ENCODE measurements around the gene CSN3. TPM values are rescaled to one million over a fixed set of nuclear protein-coding genes. Genes with fewer than 3 reads are reported as not detected.
"Not testable (repeated sequence)": the region's sequence is repeated elsewhere in the genome, so short reads cannot be mapped to it uniquely, and the experiment has no call there.

Gene CSN3
- total RNA-seq, 2 experiments from 2014 or later: not detected

- no peaks in the 10 kb centered on the region for H3K36me3 Mint-ChIP-seq (ENCODE audit: low read depth)
- Histone ChIP-seq H3K27ac (ENCODE audit: low read depth in 1 of 2, low read length in 2 of 2) (no peak overlapping the region), H3K27me3 (ENCODE audit: control insufficient read depth in 1 of 2, insufficient read depth in 2 of 2, low read length in 2 of 2) (no peaks in the 10 kb centered on the region), H3K9me3 (ENCODE audit: control insufficient read depth in 1 of 2, insufficient read depth in 1 of 2, low read length in 2 of 2) (no peaks in the 10 kb centered on the region), H3K4me1 (ENCODE audit: insufficient read depth, low read length) (no peaks in the 10 kb centered on the region), H3K36me3 (ENCODE audit: insufficient read depth, low read length) (no peaks in the 10 kb centered on the region), H3K4me3 (ENCODE audit: low read length) (no peak overlapping the region)
- intact Hi-C loops (cut with DNase I, micrococcal nuclease): no loop called here
- no peak for DNase-seq
- H3K27ac Mint-ChIP-seq: no peak overlapping the region
- no peak for TF ChIP-seq CTCF (IDR thresholded peaks at IDR 0.05)
- no peaks in the 10 kb centered on the region for H3K27me3 Mint-ChIP-seq
- ATAC-seq (ENCODE audit: poor library complexity): no peak
- ChIA-PET POLR2A (no interaction called here), CTCF (no interaction called here)
- no peaks in the 10 kb centered on the region for H3K4me1 Mint-ChIP-seq (ENCODE audit: low read depth)
- no peak overlapping the region for H3K4me3 Mint-ChIP-seq
- H3K9me3 Mint-ChIP-seq: no peaks in the 10 kb centered on the region
Observed at GRCh38 chr4:70197842-70198241, 44.6 kb upstream of the CSN3 start.

- Histone ChIP-seq H3K27ac (ENCODE audit: low read depth in 1 of 2, low read length in 2 of 2) (no peak overlapping the region), H3K27me3 (ENCODE audit: control insufficient read depth in 1 of 2, insufficient read depth in 2 of 2, low read length in 2 of 2) (no peaks in the 10 kb centered on the region), H3K4me1 (ENCODE audit: insufficient read depth, low read length) (no peaks in the 10 kb centered on the region), H3K4me3 (ENCODE audit: low read length) (no peak overlapping the region), H3K36me3 (ENCODE audit: insufficient read depth, low read length) (no peaks in the 10 kb centered on the region), H3K9me3 (ENCODE audit: control insufficient read depth in 1 of 2, insufficient read depth in 1 of 2, low read length in 2 of 2) (no peaks in the 10 kb centered on the region)
- no peak overlapping the region for H3K27ac Mint-ChIP-seq
- no peaks in the 10 kb centered on the region for H3K4me1 Mint-ChIP-seq (ENCODE audit: low read depth)
- H3K9me3 Mint-ChIP-seq: peaks cover 3% of the 10 kb centered on the region
- no peaks in the 10 kb centered on the region for H3K27me3 Mint-ChIP-seq
- H3K36me3 Mint-ChIP-seq (ENCODE audit: low read depth): no peaks in the 10 kb centered on the region
- POLR2A ChIA-PET: no interaction called here
- no peak for DNase-seq
- TF ChIP-seq CTCF (IDR thresholded peaks at IDR 0.05): no peak
- H3K4me3 Mint-ChIP-seq: no peak overlapping the region
- no peak for ATAC-seq (ENCODE audit: poor library complexity)
- CTCF ChIA-PET: no interaction called here
- intact Hi-C loops (cut with DNase I, micrococcal nuclease): no loop called here
Observed at GRCh38 chr4:70203601-70204000, 38.8 kb upstream of the CSN3 start.

GRCh38 chr4:70212752-70213151 is 29.6 kb upstream of the CSN3 start:
- intact Hi-C loops (cut with DNase I, micrococcal nuclease); POLR2A ChIA-PET; DNase-seq: not testable (repeated sequence)

GRCh38 chr4:70216109-70216508 is 26.3 kb upstream of the CSN3 start:
- DNase-seq; CTCF ChIA-PET; H3K4me1 ChIP-seq (ENCODE audit: insufficient read depth, low read length); H3K4me3 Mint-ChIP-seq; H3K27ac ChIP-seq (ENCODE audit: low read depth in 1 of 2, low read length in 2 of 2); H3K27ac Mint-ChIP-seq; ATAC-seq (ENCODE audit: poor library complexity); H3K9me3 ChIP-seq (ENCODE audit: control insufficient read depth in 1 of 2, insufficient read depth in 1 of 2, low read length in 2 of 2); H3K27me3 Mint-ChIP-seq; H3K4me3 ChIP-seq (ENCODE audit: low read length); POLR2A ChIA-PET; intact Hi-C loops (cut with DNase I, micrococcal nuclease); H3K27me3 ChIP-seq (ENCODE audit: control insufficient read depth in 1 of 2, insufficient read depth in 2 of 2, low read length in 2 of 2); H3K9me3 Mint-ChIP-seq; H3K36me3 ChIP-seq (ENCODE audit: insufficient read depth, low read length); H3K36me3 Mint-ChIP-seq (ENCODE audit: low read depth); H3K4me1 Mint-ChIP-seq (ENCODE audit: low read depth): not testable (repeated sequence)

More at GRCh38 chr4:70212752-70213151, 29.6 kb upstream of the CSN3 start:
- H3K4me3 ChIP-seq (ENCODE audit: low read length); H3K27ac Mint-ChIP-seq; H3K4me3 Mint-ChIP-seq; H3K27me3 Mint-ChIP-seq; H3K36me3 Mint-ChIP-seq (ENCODE audit: low read depth); H3K27ac ChIP-seq (ENCODE audit: low read depth in 1 of 2, low read length in 2 of 2); H3K36me3 ChIP-seq (ENCODE audit: insufficient read depth, low read length); H3K9me3 Mint-ChIP-seq; H3K4me1 Mint-ChIP-seq (ENCODE audit: low read depth); CTCF ChIA-PET; H3K9me3 ChIP-seq (ENCODE audit: control insufficient read depth in 1 of 2, insufficient read depth in 1 of 2, low read length in 2 of 2); H3K27me3 ChIP-seq (ENCODE audit: control insufficient read depth in 1 of 2, insufficient read depth in 2 of 2, low read length in 2 of 2); H3K4me1 ChIP-seq (ENCODE audit: insufficient read depth, low read length); ATAC-seq (ENCODE audit: poor library complexity): not testable (repeated sequence)

- H3K4me3 Mint-ChIP-seq; H3K27ac ChIP-seq (ENCODE audit: low read depth in 1 of 2, low read length in 2 of 2); intact Hi-C loops (cut with DNase I, micrococcal nuclease); ATAC-seq (ENCODE audit: poor library complexity); H3K4me3 ChIP-seq (ENCODE audit: low read length); H3K36me3 ChIP-seq (ENCODE audit: insufficient read depth, low read length); H3K4me1 Mint-ChIP-seq (ENCODE audit: low read depth); DNase-seq; H3K4me1 ChIP-seq (ENCODE audit: insufficient read depth, low read length); H3K27me3 ChIP-seq (ENCODE audit: control insufficient read depth in 1 of 2, insufficient read depth in 2 of 2, low read length in 2 of 2); H3K27ac Mint-ChIP-seq; H3K27me3 Mint-ChIP-seq; H3K9me3 ChIP-seq (ENCODE audit: control insufficient read depth in 1 of 2, insufficient read depth in 1 of 2, low read length in 2 of 2); H3K9me3 Mint-ChIP-seq; H3K36me3 Mint-ChIP-seq (ENCODE audit: low read depth); CTCF ChIA-PET; POLR2A ChIA-PET: not testable (repeated sequence)
Observed at GRCh38 chr4:70216550-70216949, 25.8 kb upstream of the CSN3 start.

- H3K27ac ChIP-seq (ENCODE audit: low read depth in 1 of 2, low read length in 2 of 2); H3K4me1 Mint-ChIP-seq (ENCODE audit: low read depth); H3K4me3 ChIP-seq (ENCODE audit: low read length); H3K36me3 Mint-ChIP-seq (ENCODE audit: low read depth); H3K27me3 Mint-ChIP-seq; POLR2A ChIA-PET; H3K27me3 ChIP-seq (ENCODE audit: control insufficient read depth in 1 of 2, insufficient read depth in 2 of 2, low read length in 2 of 2); DNase-seq; CTCF ChIA-PET; H3K9me3 Mint-ChIP-seq; ATAC-seq (ENCODE audit: poor library complexity); intact Hi-C loops (cut with DNase I, micrococcal nuclease); H3K4me3 Mint-ChIP-seq; H3K4me1 ChIP-seq (ENCODE audit: insufficient read depth, low read length); H3K27ac Mint-ChIP-seq; H3K9me3 ChIP-seq (ENCODE audit: control insufficient read depth in 1 of 2, insufficient read depth in 1 of 2, low read length in 2 of 2); H3K36me3 ChIP-seq (ENCODE audit: insufficient read depth, low read length): not testable (repeated sequence)
Observed at GRCh38 chr4:70221389-70221788, 21.0 kb upstream of the CSN3 start.
